Skin of body (tissue), 2 donors: ENCODE results near the gene PAPSS2. TPM values are rescaled to one million over a fixed set of nuclear protein-coding genes. Genes with fewer than 3 reads are reported as not detected.
"Not testable (repeated sequence)": the region's sequence is repeated elsewhere in the genome, so short reads cannot be mapped to it uniquely, and the experiment has no call there.

ENCODE experiments used
- DNase-seq: peaks from one replicate; lab custom pipeline; 2025; lab: John Stamatoyannopoulos, UW
- total RNA-seq: library from RNA; depleted of rRNA; stranded (reverse); fragments of >200 nt; gene quantifications from one replicate; pipeline ENCODE4 v1.2.3, GENCODE V29; 2014

The PAPSS2 gene
- total RNA-seq, 1 donor from 2014 or later, result 7.2 TPM

- no peak for DNase-seq
Observed at GRCh38 chr10:87642486-87642885, 17.2 kb upstream of the PAPSS2 start.

DNA sequence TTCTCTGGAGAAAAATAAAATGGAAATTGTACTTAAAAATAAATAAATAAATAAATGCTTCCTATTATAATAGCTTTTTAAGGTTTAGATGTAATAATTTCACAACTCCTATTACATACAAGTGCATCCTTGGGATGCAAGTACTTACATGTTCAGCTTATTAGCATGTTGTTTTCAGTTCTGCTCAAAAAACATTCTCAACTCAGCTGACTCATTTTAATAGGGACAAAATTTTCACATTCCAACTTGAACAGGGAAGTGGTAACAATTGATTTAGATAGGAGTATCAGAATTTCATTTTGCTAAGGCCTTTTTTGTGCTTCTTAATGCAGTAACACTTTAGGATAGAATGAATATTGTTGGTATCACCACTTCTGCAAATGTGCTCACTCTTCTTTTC lies 16.7 kb upstream of the PAPSS2 start:
- DNase-seq, result no peak

DNA sequence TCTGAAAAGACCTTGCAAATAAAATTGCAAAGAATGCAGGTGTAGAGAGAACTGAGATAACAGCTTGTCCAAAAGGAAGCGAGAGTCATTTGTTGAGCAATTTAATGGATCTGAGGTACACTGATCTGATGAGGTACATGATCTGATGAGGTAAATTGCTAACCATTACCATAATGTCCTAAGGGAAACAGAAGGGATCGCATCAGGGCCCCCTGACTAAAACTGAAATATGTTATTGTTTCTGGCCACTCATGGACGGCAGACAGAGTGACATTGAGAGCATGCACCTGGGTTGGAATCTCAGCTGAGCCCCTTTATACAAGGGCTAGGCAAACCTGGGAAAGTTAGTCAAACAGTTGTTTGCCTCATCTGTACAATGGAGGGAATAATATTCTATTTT lies 15.8 kb upstream of the PAPSS2 start:
- no peak for DNase-seq

- DNase-seq, result not testable (repeated sequence)
Observed at GRCh38 chr10:87644500-87644899, 15.2 kb upstream of the PAPSS2 start.

- DNase-seq, result no peak
Observed at GRCh38 chr10:87646192-87646909, 13.3 kb upstream of the PAPSS2 start.

DNA sequence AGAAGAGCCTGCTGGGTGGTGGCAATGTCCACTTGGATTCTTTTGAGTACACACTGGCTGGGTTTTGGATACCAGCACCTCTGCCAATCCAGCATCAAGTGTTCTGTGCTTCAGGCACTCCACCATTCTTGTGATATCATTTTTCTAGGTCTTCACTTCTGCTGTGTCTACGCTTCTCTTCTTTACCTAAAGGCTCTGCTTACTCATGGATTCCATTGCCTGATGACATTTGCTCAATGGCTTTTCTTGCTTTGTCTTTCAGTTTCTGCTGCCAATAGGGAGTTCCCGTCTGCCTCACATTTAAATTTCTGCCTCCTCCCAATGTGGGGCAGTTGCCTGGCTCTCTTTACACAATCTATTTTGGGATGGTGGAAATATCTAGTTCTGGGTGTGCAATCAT lies 12.7 kb upstream of the PAPSS2 start:
- no peak for DNase-seq

DNA sequence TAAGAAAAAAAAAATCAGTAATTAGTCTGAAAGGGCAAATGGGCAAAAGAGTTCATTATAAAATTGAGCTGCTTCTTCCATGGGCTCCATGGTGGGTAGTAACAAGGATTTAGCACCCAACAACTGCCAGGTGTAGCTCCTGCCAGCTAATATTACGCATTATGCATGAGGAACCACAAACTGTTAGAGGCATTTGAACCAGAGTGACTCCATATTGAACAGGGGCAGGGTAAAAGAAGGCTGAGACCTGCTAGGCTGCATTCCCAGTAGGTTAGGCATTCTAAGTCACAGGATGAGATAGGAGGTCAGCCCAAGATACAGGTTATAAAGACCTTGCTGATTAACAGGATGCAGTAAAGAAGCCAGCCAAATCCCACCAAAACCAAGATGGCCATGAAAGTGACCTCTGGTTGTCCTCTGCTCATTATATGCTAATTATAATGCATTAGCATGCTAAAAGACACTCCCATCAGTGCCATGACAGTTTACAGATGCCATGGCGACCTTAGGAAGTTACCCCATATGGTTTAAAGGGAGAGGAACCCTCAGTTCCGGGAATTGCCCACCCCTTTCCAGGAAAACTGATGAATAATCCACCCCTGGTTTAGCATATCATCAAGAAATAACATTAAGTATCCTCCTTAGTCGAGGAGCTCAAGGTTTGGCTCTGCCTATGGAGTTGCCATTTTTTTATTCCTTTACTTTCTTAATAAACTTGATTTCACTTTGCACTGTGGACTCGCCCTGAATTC lies 8.7 kb upstream of the PAPSS2 start:
- DNase-seq, result no peak

GRCh38 chr10:87651801-87652200 lies 7.9 kb upstream of the PAPSS2 start:
- DNase-seq, result no peak

GRCh38 chr10:87652261-87652660 lies 7.4 kb upstream of the PAPSS2 start:
- DNase-seq, result no peak

- DNase-seq, result no peak
Observed at GRCh38 chr10:87654212-87654611, 5.5 kb upstream of the PAPSS2 start.

DNA sequence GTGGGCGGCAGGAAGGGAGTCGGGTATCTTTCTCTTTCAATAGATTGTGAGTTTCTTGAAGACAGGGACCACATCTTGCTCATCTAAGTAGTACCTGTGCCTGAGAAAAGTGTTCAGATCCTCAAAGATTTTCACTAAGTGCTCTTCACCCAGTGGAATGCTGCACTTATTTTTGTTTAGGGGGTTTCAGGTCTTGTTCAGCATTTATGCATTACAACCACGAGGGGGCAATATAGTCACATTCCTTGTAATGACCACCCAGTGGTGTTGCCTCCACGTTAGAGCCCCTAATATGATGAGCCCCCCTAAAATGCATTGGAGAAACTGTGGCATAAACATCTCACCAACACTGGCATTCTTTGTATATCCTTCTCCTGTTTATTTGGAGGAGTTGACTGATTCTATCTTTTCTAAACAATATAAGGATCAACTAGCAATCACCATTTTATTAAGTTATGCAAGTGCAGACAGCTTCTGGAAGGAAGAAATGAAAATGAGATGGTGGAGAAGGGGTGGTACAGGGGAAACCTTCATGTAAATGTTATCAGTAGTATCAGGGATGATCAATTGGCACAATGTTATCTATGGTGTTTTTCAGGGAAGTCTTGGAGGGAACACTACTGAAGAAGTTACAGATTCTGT lies 3.1 kb upstream of the PAPSS2 start:
- DNase-seq, result peak; percentile 33

GRCh38 chr10:87657371-87657770 lies 2.3 kb upstream of the PAPSS2 start:
- DNase-seq, result no peak

- no peak for DNase-seq
Observed at GRCh38 chr10:87658321-87658795, 1.3 kb upstream of the PAPSS2 start.

DNA sequence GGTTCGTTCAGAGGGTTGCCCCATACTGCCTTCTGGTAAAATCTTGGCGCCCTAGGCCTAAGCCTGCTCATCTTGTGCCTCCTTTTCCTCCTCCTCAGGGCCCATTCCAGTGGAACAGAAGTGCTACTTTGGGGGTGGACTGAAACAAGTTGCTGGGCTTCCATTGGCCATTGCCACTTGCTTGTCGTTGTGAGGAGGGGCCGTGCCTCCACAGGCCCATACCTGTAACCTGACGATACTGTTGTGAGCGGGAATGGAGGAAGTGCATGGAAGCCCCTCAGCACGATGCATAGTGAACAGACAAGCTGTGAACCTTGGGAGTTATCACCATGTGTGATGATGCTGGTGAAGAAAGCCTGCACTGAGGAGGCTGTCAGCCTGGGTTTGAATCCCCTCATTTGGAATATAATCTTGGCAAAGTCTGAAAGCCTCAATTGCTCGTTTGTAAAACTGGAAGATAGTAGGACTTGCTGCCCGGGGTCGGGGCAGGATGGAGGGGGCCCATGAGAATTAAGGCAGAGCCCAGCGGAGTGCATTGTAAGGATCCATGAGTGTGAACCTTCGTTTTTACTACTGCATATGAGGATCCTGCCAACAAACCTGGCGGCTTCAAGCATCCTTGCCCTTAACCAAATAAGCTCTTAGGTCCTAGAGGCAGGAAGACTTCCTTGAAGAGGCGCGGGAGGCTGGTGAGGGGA lies 671 bp upstream of the PAPSS2 start:
- DNase-seq, result no peak

DNA sequence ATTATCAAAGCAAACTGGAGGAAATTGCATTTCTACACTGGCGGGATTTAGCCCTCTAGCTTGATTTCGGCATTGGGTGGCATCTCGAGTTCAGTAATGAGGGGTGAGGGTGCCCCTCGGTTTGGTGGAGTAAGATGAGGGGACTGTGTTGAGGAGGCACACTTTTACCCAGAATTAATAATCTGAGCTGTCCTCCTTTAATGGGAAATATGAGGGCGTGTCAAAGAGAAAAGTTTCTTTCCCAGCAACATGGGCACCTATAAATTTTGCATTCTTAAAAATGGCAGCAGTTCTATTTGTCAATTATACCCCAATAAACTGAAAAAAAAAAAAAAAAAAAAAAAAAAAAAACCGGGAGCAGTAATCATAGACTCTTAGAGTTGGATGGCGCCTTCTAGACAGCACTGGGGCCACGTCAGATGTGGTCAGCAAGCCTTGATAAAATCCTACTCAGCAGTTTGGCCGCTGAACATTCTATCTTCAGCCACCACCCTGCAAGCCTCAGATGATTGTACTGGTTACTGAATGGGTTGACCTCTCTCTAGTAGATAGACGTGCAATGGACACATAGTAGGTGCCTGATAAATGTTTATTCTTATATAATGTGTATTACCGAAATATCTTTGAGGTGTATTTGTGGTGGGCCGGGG lies 931 bp downstream of the PAPSS2 start:
- DNase-seq, result no peak

GRCh38 chr10:87661861-87662785 lies 2.4 kb downstream of the PAPSS2 start:
- no peak for DNase-seq

DNA sequence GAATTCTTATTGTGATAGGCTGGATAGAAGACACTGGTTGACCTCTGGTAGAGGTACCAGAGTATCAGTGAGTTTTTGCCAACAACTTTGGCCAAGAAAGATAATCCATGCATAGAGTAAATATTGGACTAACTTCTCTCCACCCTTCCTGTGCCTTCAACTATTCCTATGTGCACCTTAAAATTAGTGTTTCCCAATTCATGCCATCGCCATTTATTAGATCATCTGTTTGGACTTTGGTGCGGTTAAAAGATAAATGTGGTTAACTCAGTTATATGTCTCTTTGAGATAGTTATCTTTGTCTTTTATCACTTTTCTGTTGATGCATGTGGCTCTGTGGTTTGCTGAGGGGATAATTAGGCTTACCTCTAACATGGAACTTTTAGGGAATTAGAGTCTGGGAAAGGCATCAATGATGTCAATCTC lies 4.6 kb downstream of the PAPSS2 start:
- DNase-seq, result no peak

- DNase-seq, result no peak
Observed at GRCh38 chr10:87667493-87667892, 7.8 kb downstream of the PAPSS2 start.

GRCh38 chr10:87668324-87669074 lies 8.8 kb downstream of the PAPSS2 start:
- no peak for DNase-seq
